ENCODE data around the gene INHBC.

INHBC gene

GRCh38 chr12:57446292-57446960 lies 11.8 kb downstream of the INHBC start:
- TF ChIP-seq SIN3A (IDR thresholded peaks at IDR 0.05; ENCODE audit: borderline replicate concordance, insufficient read depth, low read length) = no peak
- TF ChIP-seq REST (IDR thresholded peaks at IDR 0.05; ENCODE audit: insufficient read depth in 1 of 2, low read depth in 2 of 2, low read length in 2 of 2) = no peak
- TF ChIP-seq TAF1 (IDR thresholded peaks at IDR 0.05; ENCODE audit: borderline replicate concordance, insufficient read depth, low read length) = no peak
- TF ChIP-seq POLR2AphosphoS5 (IDR thresholded peaks at IDR 0.05; ENCODE audit: low read depth, low read length) = no peak
- TF ChIP-seq FOXP2 (optimal IDR thresholded peaks at IDR 0.05; ENCODE audit: borderline replicate concordance, extremely low read depth, extremely low read length, insufficient read depth) = no peak

GRCh38 chr12:57448669-57449068 lies 14.1 kb downstream of the INHBC start:
- TF ChIP-seq POLR2AphosphoS5 (IDR thresholded peaks at IDR 0.05; ENCODE audit: low read depth, low read length) (no peak), SIN3A (IDR thresholded peaks at IDR 0.05; ENCODE audit: borderline replicate concordance, insufficient read depth, low read length) (no peak), TAF1 (IDR thresholded peaks at IDR 0.05; ENCODE audit: borderline replicate concordance, insufficient read depth, low read length) (no peak), FOXP2 (optimal IDR thresholded peaks at IDR 0.05; ENCODE audit: borderline replicate concordance, extremely low read depth, extremely low read length, insufficient read depth) (no peak), REST (IDR thresholded peaks at IDR 0.05; ENCODE audit: insufficient read depth in 1 of 2, low read depth in 2 of 2, low read length in 2 of 2) (no peak)

- TF ChIP-seq SIN3A (IDR thresholded peaks at IDR 0.05; ENCODE audit: borderline replicate concordance, insufficient read depth, low read length) (no peak), FOXP2 (optimal IDR thresholded peaks at IDR 0.05; ENCODE audit: borderline replicate concordance, extremely low read depth, extremely low read length, insufficient read depth) (no peak), REST (IDR thresholded peaks at IDR 0.05; ENCODE audit: insufficient read depth in 1 of 2, low read depth in 2 of 2, low read length in 2 of 2) (no peak)
These were observed 14.8 kb downstream of the INHBC start for GRCh38 chr12:57449375-57449774.

- TF ChIP-seq POLR2AphosphoS5 (IDR thresholded peaks at IDR 0.05; ENCODE audit: low read depth, low read length) = no peak
- no peak for TF ChIP-seq SIN3A (IDR thresholded peaks at IDR 0.05; ENCODE audit: borderline replicate concordance, insufficient read depth, low read length)
- no peak for TF ChIP-seq FOXP2 (optimal IDR thresholded peaks at IDR 0.05; ENCODE audit: borderline replicate concordance, extremely low read depth, extremely low read length, insufficient read depth)
- TF ChIP-seq TAF1 (IDR thresholded peaks at IDR 0.05; ENCODE audit: borderline replicate concordance, insufficient read depth, low read length) = no peak
- no peak for TF ChIP-seq REST (IDR thresholded peaks at IDR 0.05; ENCODE audit: insufficient read depth in 1 of 2, low read depth in 2 of 2, low read length in 2 of 2)
These were observed 15.5 kb downstream of the INHBC start for GRCh38 chr12:57450057-57450456.
